Mucosa of descending colon (tissue), 3 donors: ENCODE data around the gene FAM227A. TPM values are rescaled to one million over a fixed set of nuclear protein-coding genes. Genes with fewer than 3 reads are reported as not detected.
"Not testable (repeated sequence)": the region's sequence is repeated elsewhere in the genome, so short reads cannot be mapped to it uniquely, and the experiment has no call there.

ENCODE experiments used
- ATAC-seq: fragments of 200-7000 bp; cut with Tn5 transposase; one replicate; pipeline ENCODE4 v1.9.1; 2020; ENCODE audit warnings: mild to moderate bottlenecking, moderate library complexity
- DNase-seq, 3 donors: peaks; one replicate each; pipeline ENCODE4 v3.0.0-alpha.2; 2020
- H3K36me3 ChIP-seq: fragments of 200-600 bp; one replicate; pipeline ENCODE4 v1.8.0; 2021; ENCODE audit warnings: low read depth, mild to moderate bottlenecking
- H3K4me1 ChIP-seq: fragments of 200-600 bp; one replicate; pipeline ENCODE4 v1.8.0; 2021; ENCODE audit warnings: low read depth, mild to moderate bottlenecking
- H3K4me3 ChIP-seq: fragments of 200-600 bp; one replicate; pipeline ENCODE4 v1.8.0; 2021; ENCODE audit warnings: mild to moderate bottlenecking
- H3K9me3 ChIP-seq: fragments of 200-600 bp; one replicate; pipeline ENCODE4 v1.8.0; 2021; ENCODE audit warnings: mild to moderate bottlenecking
- intact Hi-C, 2 donors: fragments of 100-400 bp; cut with DNase I in 1 of 2; cut with micrococcal nuclease in 1 of 2; formaldehyde crosslinking; loops; one replicate each; pipeline versions ENCODE4 v1.11.0 to v1.11.1; 2022; cut with DNase I, micrococcal nuclease
- total RNA-seq, 3 donors: library from RNA; stranded (reverse); fragmentation: NEBNext Ultra II Directional in 2 of 3; extraction: Animal tissue kit (Norgen Biotek cat#: 25700) in 2 of 3; gene quantifications; one replicate each; pipeline versions ENCODE4 v1.2.1 to v1.2.4, GENCODE V29; 2021 to 2023
- TF ChIP-seq, protein P1 (sequence below): fragments of 200-600 bp; IDR thresholded peaks from one replicate; pipeline ENCODE4 v1.8.0; 2022; ENCODE audit warnings: antibody characterized with exemption, mild to moderate bottlenecking
- donor health status: DM: no; HTN: no; CAD: no; lungs with moderate emphysema.
- donor health status: DM: no; HTN: no; CAD: no.
- donor health status: DM: no; HTN: yes; CAD: no.

Gene FAM227A
- total RNA-seq, 3 donors from 2014 or later: 0.52 to 1.5 (median 1.3) TPM

DNA sequence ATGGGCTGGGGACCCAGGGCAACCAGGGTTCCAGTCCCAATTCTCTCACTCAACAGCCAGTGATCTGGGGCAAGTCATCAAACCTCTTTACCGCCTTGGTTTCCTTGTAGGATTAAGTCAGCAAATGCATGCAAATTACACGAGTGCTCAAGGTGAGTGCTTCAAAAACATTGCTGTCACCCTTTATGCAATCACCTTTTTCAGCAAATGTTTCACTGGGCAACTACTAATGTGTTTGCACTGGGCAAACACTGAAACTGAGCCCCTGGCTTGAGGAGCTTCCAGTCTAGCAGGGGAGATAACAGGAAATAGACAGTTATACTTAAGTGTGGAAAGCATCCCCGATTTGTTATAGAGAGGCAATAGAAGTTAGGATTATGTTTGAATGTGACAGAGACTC, 48.5 kb downstream of the FAM227A start:
- intact Hi-C loops: no loop called here
- TF ChIP-seq, protein P1, sequence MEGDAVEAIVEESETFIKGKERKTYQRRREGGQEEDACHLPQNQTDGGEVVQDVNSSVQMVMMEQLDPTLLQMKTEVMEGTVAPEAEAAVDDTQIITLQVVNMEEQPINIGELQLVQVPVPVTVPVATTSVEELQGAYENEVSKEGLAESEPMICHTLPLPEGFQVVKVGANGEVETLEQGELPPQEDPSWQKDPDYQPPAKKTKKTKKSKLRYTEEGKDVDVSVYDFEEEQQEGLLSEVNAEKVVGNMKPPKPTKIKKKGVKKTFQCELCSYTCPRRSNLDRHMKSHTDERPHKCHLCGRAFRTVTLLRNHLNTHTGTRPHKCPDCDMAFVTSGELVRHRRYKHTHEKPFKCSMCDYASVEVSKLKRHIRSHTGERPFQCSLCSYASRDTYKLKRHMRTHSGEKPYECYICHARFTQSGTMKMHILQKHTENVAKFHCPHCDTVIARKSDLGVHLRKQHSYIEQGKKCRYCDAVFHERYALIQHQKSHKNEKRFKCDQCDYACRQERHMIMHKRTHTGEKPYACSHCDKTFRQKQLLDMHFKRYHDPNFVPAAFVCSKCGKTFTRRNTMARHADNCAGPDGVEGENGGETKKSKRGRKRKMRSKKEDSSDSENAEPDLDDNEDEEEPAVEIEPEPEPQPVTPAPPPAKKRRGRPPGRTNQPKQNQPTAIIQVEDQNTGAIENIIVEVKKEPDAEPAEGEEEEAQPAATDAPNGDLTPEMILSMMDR: no peak
- no peak overlapping the region for H3K4me3 ChIP-seq
- H3K4me1 ChIP-seq: no peaks in the 10 kb centered on the region
- DNase-seq (no peak), ATAC-seq (no peak)
- no peaks in the 10 kb centered on the region for H3K9me3 ChIP-seq
- no peaks in the 10 kb centered on the region for H3K36me3 ChIP-seq

DNA sequence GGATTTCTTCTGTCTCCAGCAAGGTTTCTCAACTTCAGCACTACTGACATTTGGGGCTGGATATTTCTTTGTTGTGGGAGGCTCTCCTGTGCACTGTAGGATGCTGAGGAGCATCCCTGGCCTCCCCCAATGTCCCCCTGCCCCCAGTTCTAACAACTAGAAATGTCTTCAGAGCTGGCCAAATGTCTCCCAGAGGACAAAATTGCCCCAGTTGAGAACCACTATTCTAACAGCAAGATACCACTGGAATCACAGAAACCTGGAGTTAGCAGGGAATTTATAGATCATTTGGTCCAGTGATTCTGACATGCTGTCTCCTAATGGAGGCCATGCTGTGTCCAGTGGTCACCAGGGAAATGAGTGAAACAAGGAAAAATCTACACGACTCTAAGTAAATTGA, 54.0 kb downstream of the FAM227A start:
- intact Hi-C loops: no loop called here
- Histone ChIP-seq H3K9me3 (no peaks in the 10 kb centered on the region), H3K4me3 (no peak overlapping the region), H3K4me1 (no peaks in the 10 kb centered on the region), H3K36me3 (no peaks in the 10 kb centered on the region)
- no peak for ATAC-seq
- TF ChIP-seq, protein P1: no peak
- DNase-seq: no peak

GRCh38 chr22:38601221-38601764, 54.9 kb downstream of the FAM227A start:
- TF ChIP-seq, protein P1: no peak
- no peaks in the 10 kb centered on the region for H3K36me3 ChIP-seq
- ATAC-seq (no peak), DNase-seq (no peak)
- no peaks in the 10 kb centered on the region for H3K9me3 ChIP-seq
- no peak overlapping the region for H3K4me3 ChIP-seq
- no peaks in the 10 kb centered on the region for H3K4me1 ChIP-seq
- intact Hi-C loops: no loop called here

DNA sequence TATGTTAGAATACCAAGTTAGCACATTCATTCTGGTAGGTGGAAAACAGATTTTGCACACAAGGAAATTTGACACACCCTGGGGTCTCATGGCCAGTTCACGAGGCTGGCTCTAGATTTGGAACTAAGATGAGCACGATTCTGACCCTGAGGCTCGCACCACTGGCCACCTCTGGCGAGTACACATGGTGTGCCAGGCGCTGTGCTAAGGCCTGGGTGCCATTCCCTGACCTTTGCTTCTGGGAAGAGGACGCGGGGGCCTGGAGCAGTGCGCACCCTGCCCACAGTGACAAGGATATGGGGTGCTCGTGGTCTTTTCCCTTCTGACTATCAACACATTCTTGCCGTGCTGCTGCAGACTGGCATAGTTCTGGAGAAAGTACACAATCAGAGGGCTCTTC, 56.7 kb downstream of the FAM227A start:
- TF ChIP-seq, protein P1: no peak
- Histone ChIP-seq H3K36me3 (no peaks in the 10 kb centered on the region), H3K4me3 (no peak overlapping the region), H3K4me1 (no peaks in the 10 kb centered on the region), H3K9me3 (no peaks in the 10 kb centered on the region)
- DNase-seq (no peak), ATAC-seq (no peak)
- intact Hi-C loops: no loop called here

GRCh38 chr22:38582923-38583322, 73.3 kb downstream of the FAM227A start:
- H3K4me1 ChIP-seq, DNase-seq, intact Hi-C loops, H3K36me3 ChIP-seq, H3K4me3 ChIP-seq, ATAC-seq, H3K9me3 ChIP-seq: not testable (repeated sequence)

DNA sequence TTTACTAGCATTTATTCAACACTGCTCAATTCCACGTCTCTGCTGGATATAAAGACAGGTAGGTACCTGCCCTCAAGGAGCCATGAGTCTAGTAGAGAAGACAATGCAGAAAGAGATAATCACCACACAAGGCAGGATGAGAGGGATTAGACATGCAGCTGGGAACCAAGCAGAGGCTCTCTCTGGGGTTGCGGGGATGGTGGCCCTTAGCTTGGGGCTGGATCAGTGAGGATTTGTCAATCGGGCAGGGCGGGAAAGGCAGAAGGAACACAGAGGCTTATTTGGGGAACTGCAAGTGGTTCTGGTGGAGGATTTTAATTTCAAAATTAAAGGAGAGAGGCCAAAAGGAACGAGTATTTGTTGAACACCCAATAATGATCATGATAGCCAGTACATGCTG, 77.7 kb downstream of the FAM227A start:
- intact Hi-C loops: no loop called here
- no peaks in the 10 kb centered on the region for H3K4me1 ChIP-seq

More for the DNA sequence above, 77.7 kb downstream of the FAM227A start:
- no peaks in the 10 kb centered on the region for H3K36me3 ChIP-seq
- TF ChIP-seq, protein P1: no peak
- H3K9me3 ChIP-seq: no peaks in the 10 kb centered on the region
- no peak for ATAC-seq
- no peak overlapping the region for H3K4me3 ChIP-seq
- DNase-seq: no peak
